ENCODE data around the gene EPO.
"Not testable (repeated sequence)": the region's sequence is repeated elsewhere in the genome, so short reads cannot be mapped to it uniquely, and the experiment has no call there.

The EPO gene

GRCh38 chr7:100706672-100707311, 13.5 kb upstream of the EPO start:
- Mint-ChIP-seq H3K4me3 (peak overlapping the region; percentile 95), H3K27me3 (no peaks in the 10 kb centered on the region), H3K9me3 (no peaks in the 10 kb centered on the region), H3K27ac (peak overlapping the region; percentile 91), H3K4me1 (peaks cover 8% of the 10 kb centered on the region), H3K36me3 (peaks cover 2% of the 10 kb centered on the region)
- ATAC-seq (ENCODE audit: low read depth) (no peak), DNase-seq (ENCODE audit: low spot score in 2 of 2) (no peak)

- no peaks in the 10 kb centered on the region for H3K9me3 Mint-ChIP-seq
- H3K36me3 Mint-ChIP-seq = peaks cover 2% of the 10 kb centered on the region
- ATAC-seq (ENCODE audit: low read depth) (no peak), DNase-seq (ENCODE audit: low spot score in 2 of 2) (no peak)
- H3K27ac Mint-ChIP-seq = no peak overlapping the region
- no peaks in the 10 kb centered on the region for H3K27me3 Mint-ChIP-seq
- no peak overlapping the region for H3K4me3 Mint-ChIP-seq
- peaks cover 8% of the 10 kb centered on the region for H3K4me1 Mint-ChIP-seq
Measured at GRCh38 chr7:100708395-100708794, 11.9 kb upstream of the EPO start.

GRCh38 chr7:100710452-100710851, 9.8 kb upstream of the EPO start:
- H3K4me3 Mint-ChIP-seq = no peak overlapping the region
- no peak for ATAC-seq (ENCODE audit: low read depth)
- H3K27me3 Mint-ChIP-seq = no peaks in the 10 kb centered on the region
- no peaks in the 10 kb centered on the region for H3K9me3 Mint-ChIP-seq
- peaks cover 2% of the 10 kb centered on the region for H3K36me3 Mint-ChIP-seq
- H3K4me1 Mint-ChIP-seq = peaks cover 8% of the 10 kb centered on the region
- DNase-seq (ENCODE audit: low spot score in 2 of 2) = no peak
- no peak overlapping the region for H3K27ac Mint-ChIP-seq

DNA sequence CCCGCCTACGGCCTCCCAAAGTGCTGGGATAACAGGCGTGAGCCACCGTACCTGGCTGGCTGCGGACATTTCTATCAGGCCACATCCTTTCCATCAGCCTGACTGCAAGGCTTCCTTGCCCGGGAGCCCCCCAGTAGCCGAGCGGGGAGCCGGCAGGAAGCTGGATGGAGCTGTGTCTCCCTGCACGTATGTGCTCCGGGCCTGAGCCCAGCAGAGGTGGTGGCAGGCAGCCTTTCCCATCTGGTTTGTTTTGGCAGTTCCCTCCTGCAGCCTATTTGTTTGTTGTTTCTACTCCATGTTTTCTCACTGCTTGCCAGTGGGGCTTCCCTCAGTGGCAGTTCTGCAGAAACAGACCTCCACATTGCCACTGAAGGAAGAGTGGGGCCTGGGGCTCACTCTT, 8.9 kb upstream of the EPO start:
- Mint-ChIP-seq H3K36me3 (peaks cover 2% of the 10 kb centered on the region), H3K27me3 (no peaks in the 10 kb centered on the region), H3K27ac (no peak overlapping the region), H3K9me3 (no peaks in the 10 kb centered on the region), H3K4me1 (peaks cover 8% of the 10 kb centered on the region), H3K4me3 (no peak overlapping the region)
- DNase-seq (ENCODE audit: low spot score in 2 of 2) (no peak), ATAC-seq (ENCODE audit: low read depth) (no peak)

GRCh38 chr7:100714725-100715124, 5.5 kb upstream of the EPO start:
- Mint-ChIP-seq H3K9me3 (peaks cover 11% of the 10 kb centered on the region), H3K36me3 (peaks cover 5% of the 10 kb centered on the region)
- no peak for DNase-seq (ENCODE audit: low spot score in 2 of 2)

GRCh38 chr7:100717073-100717472, 3.2 kb upstream of the EPO start:
- peaks cover 11% of the 10 kb centered on the region for H3K9me3 Mint-ChIP-seq
- not testable (repeated sequence) for H3K27ac Mint-ChIP-seq; ATAC-seq (ENCODE audit: low read depth)

More at GRCh38 chr7:100714725-100715124, 5.5 kb upstream of the EPO start:
- ATAC-seq (ENCODE audit: low read depth) = no peak
- Mint-ChIP-seq H3K4me1 (no peaks in the 10 kb centered on the region), H3K27me3 (peaks cover 9% of the 10 kb centered on the region), H3K27ac (no peak overlapping the region), H3K4me3 (no peak overlapping the region)

DNA sequence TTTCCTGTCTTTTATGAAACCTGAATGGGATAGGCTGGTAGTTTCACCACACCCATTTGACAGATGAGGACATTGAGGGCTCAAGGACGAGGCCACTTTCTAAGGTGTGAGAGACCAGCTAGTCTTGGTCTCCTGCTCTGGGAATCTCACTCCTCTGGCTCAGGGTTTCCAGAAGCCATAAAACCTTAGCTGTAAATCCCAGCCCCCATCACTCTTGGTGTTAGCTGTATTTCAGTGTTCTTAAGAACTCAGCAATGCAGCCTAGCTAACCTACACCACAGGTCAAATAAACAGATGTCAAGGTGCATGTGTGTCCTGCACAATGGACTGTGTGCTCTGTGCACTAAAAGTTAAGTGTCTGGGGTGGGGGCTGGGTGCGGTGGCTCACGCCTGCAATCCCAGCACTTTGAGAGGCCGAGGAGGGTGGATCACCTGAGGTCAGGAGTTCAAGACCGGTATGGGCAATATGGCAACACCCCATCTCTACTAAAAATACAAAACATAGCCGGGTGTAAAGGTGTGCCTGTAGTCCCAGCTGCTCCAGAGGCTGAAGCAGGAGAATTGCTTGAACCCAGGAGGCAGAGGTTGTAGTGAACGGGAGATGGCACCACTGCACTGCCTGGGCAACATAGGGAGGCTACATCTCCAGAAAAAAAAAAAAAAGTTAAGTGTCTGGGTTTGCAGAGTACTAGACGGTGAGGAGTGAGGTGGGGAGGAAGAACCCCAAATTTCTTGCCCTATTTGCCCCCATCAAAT, 567 bp upstream of the EPO start:
- H3K27ac Mint-ChIP-seq = no peak overlapping the region
- H3K9me3 Mint-ChIP-seq = peaks cover 11% of the 10 kb centered on the region
- H3K36me3 Mint-ChIP-seq = peaks cover 5% of the 10 kb centered on the region
- H3K4me1 Mint-ChIP-seq = no peaks in the 10 kb centered on the region
- no peak for DNase-seq (ENCODE audit: low spot score in 2 of 2)
- ATAC-seq (ENCODE audit: low read depth) = no peak
- no peak overlapping the region for H3K4me3 Mint-ChIP-seq
- peaks cover 24% of the 10 kb centered on the region for H3K27me3 Mint-ChIP-seq

More at GRCh38 chr7:100717073-100717472, 3.2 kb upstream of the EPO start:
- peaks cover 13% of the 10 kb centered on the region for H3K27me3 Mint-ChIP-seq
- H3K4me1 Mint-ChIP-seq; DNase-seq (ENCODE audit: low spot score in 2 of 2); H3K36me3 Mint-ChIP-seq; H3K4me3 Mint-ChIP-seq: not testable (repeated sequence)

GRCh38 chr7:100720671-100721504, 620 bp downstream of the EPO start:
- peaks cover 3% of the 10 kb centered on the region for H3K4me1 Mint-ChIP-seq
- H3K36me3 Mint-ChIP-seq = peaks cover 5% of the 10 kb centered on the region
- H3K27me3 Mint-ChIP-seq = peaks cover 24% of the 10 kb centered on the region
- H3K27ac Mint-ChIP-seq = no peak overlapping the region
- ATAC-seq (ENCODE audit: low read depth) (no peak), DNase-seq (ENCODE audit: low spot score in 2 of 2) (no peak)
- no peak overlapping the region for H3K4me3 Mint-ChIP-seq
- peaks cover 11% of the 10 kb centered on the region for H3K9me3 Mint-ChIP-seq

GRCh38 chr7:100721505-100721812, 1.2 kb downstream of the EPO start:
- peaks cover 3% of the 10 kb centered on the region for H3K4me1 Mint-ChIP-seq
- DNase-seq (ENCODE audit: low spot score in 2 of 2) (no peak), ATAC-seq (ENCODE audit: low read depth) (no peak)
- peaks cover 24% of the 10 kb centered on the region for H3K27me3 Mint-ChIP-seq
- H3K4me3 Mint-ChIP-seq = no peak overlapping the region
- H3K9me3 Mint-ChIP-seq = peaks cover 11% of the 10 kb centered on the region
- peaks cover 5% of the 10 kb centered on the region for H3K36me3 Mint-ChIP-seq
- no peak overlapping the region for H3K27ac Mint-ChIP-seq

DNA sequence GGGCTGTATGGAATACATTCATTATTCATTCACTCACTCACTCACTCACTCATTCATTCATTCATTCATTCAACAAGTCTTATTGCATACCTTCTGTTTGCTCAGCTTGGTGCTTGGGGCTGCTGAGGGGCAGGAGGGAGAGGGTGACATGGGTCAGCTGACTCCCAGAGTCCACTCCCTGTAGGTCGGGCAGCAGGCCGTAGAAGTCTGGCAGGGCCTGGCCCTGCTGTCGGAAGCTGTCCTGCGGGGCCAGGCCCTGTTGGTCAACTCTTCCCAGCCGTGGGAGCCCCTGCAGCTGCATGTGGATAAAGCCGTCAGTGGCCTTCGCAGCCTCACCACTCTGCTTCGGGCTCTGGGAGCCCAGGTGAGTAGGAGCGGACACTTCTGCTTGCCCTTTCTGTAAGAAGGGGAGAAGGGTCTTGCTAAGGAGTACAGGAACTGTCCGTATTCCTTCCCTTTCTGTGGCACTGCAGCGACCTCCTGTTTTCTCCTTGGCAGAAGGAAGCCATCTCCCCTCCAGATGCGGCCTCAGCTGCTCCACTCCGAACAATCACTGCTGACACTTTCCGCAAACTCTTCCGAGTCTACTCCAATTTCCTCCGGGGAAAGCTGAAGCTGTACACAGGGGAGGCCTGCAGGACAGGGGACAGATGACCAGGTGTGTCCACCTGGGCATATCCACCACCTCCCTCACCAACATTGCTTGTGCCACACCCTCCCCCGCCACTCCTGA, 2.4 kb downstream of the EPO start:
- DNase-seq (ENCODE audit: low spot score in 2 of 2) = no peak
- Mint-ChIP-seq H3K27me3 (peaks cover 25% of the 10 kb centered on the region), H3K4me3 (no peak overlapping the region), H3K4me1 (peaks cover 3% of the 10 kb centered on the region), H3K9me3 (peaks cover 9% of the 10 kb centered on the region), H3K36me3 (peaks cover 3% of the 10 kb centered on the region), H3K27ac (no peak overlapping the region)
- no peak for ATAC-seq (ENCODE audit: low read depth)

- Mint-ChIP-seq H3K36me3 (peaks cover 3% of the 10 kb centered on the region), H3K27me3 (peaks cover 25% of the 10 kb centered on the region), H3K9me3 (peaks cover 3% of the 10 kb centered on the region), H3K27ac (no peak overlapping the region), H3K4me3 (no peak overlapping the region), H3K4me1 (peaks cover 3% of the 10 kb centered on the region)
- DNase-seq (ENCODE audit: low spot score in 2 of 2) (no peak), ATAC-seq (ENCODE audit: low read depth) (no peak)
Measured at GRCh38 chr7:100723732-100724275, 3.5 kb downstream of the EPO start.

GRCh38 chr7:100724364-100724763, 4.1 kb downstream of the EPO start:
- peaks cover 21% of the 10 kb centered on the region for H3K27me3 Mint-ChIP-seq
- not testable (repeated sequence) for ATAC-seq (ENCODE audit: low read depth); H3K4me1 Mint-ChIP-seq; DNase-seq (ENCODE audit: low spot score in 2 of 2); H3K4me3 Mint-ChIP-seq; H3K9me3 Mint-ChIP-seq; H3K27ac Mint-ChIP-seq; H3K36me3 Mint-ChIP-seq

DNA sequence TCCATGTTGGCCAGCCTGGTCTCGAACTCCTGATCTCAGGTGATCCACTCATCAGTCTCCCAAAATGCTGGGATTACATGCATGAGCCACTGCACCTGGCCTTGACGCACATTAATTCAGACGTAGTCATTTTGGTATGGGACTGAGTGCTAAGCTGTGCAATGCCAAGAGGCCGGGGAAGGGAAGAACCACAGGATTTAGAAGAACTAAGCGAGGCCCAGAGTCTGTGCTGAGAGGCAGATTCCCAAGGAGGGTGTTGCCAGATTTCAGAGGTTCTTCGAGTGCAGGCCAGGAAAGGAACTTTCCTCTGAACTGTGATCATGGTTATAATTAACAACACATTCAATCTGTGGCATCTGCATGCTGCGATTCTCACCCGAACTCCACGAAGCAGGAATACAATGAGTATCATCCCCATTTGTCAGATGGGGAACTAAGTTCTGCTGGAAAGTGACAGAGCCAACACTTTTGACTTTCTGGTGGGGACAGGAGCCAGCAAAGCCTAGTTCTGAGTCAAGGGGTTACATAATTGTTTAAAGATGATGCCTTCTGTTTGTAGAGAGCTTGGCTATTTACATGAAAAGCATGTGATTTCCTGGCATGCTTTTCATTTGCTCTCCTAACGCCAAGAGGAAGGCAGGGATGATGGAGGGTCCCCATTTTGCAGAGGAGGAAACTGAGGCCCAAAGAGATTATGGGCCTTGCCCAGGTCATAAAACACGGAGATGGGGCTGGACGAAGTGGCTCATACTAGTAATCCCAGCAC, 6.9 kb downstream of the EPO start:
- no peak overlapping the region for H3K27ac Mint-ChIP-seq
- no peak for DNase-seq (ENCODE audit: low spot score in 2 of 2)
- H3K27me3 Mint-ChIP-seq = peaks cover 15% of the 10 kb centered on the region
- peaks cover 3% of the 10 kb centered on the region for H3K4me1 Mint-ChIP-seq
- H3K36me3 Mint-ChIP-seq = no peaks in the 10 kb centered on the region
- H3K4me3 Mint-ChIP-seq = no peak overlapping the region
- no peaks in the 10 kb centered on the region for H3K9me3 Mint-ChIP-seq
- ATAC-seq (ENCODE audit: low read depth) = no peak

Measured in memory B cell (primary cell).